GM23338 (cell line): Measurements from ENCODE around the gene MIEN1. TPM values are rescaled to one million over a fixed set of nuclear protein-coding genes. Genes with fewer than 3 reads are reported as not detected.

Experiments
- ATAC-seq: fragments of 200-7000 bp; cut with Tn5 transposase; 3 replicates; pipeline ENCODE4 v1.9.1; 2020
- DNase-seq: peaks from one replicate; pipeline ENCODE4 v3.0.0-alpha.2; 2015; ENCODE audit warnings: low spot score
- H2AFZ ChIP-seq: fragments of 200-600 bp; sonication (generic); 2 replicates; pipeline ENCODE4 v1.8.0; 2016; ENCODE audit warnings: antibody characterized with exemption, mild to moderate bottlenecking, moderate library complexity
- H3F3A ChIP-seq: fragments of 200-600 bp; sonication (generic); replicated peaks from 2 replicates; pipeline ENCODE4 v1.8.0; 2017; ENCODE audit warnings: antibody characterized with exemption, mixed run types, low read depth
- H3K27ac ChIP-seq: fragments of 200-600 bp; sonication (generic); 2 replicates; pipeline ENCODE4 v1.6.1; 2016; ENCODE audit warnings: low read depth
- H3K27me3 ChIP-seq: fragments of 200-600 bp; sonication (generic); 2 replicates; pipeline ENCODE4 v1.8.0; 2016; ENCODE audit warnings: mild to moderate bottlenecking, mixed run types, moderate library complexity; ENCODE audit not compliant: insufficient read depth
- H3K36me3 ChIP-seq: fragments of 200-600 bp; sonication (generic); 2 replicates; pipeline ENCODE4 v1.8.0; 2016; ENCODE audit warnings: mild to moderate bottlenecking; ENCODE audit not compliant: insufficient read depth
- H3K4me1 ChIP-seq: fragments of 200-600 bp; sonication (generic); 2 replicates; pipeline ENCODE4 v1.8.0; 2016; ENCODE audit warnings: mild to moderate bottlenecking, moderate library complexity; ENCODE audit not compliant: insufficient read depth
- H3K4me2 ChIP-seq: fragments of 200-600 bp; sonication (generic); 2 replicates; pipeline ENCODE4 v1.7.1; 2017; ENCODE audit warnings: mixed run types
- H3K4me3 ChIP-seq: fragments of 200-600 bp; sonication (generic); 2 replicates; pipeline ENCODE4 v1.6.1; 2016; ENCODE audit warnings: mixed run types
- H3K79me2 ChIP-seq: fragments of 200-600 bp; sonication (generic); replicated peaks from 2 replicates; pipeline ENCODE4 v1.8.0; 2017; ENCODE audit warnings: mild to moderate bottlenecking; ENCODE audit not compliant: insufficient read depth
- H3K9me2 ChIP-seq: fragments of 200-600 bp; sonication (generic); 2 replicates; pipeline ENCODE4 v1.8.0; 2017; ENCODE audit not compliant: insufficient read depth
- H4K20me1 ChIP-seq: fragments of 200-600 bp; sonication (generic); replicated peaks from 2 replicates; pipeline ENCODE4 v1.8.0; 2017; ENCODE audit warnings: mild to moderate bottlenecking; ENCODE audit not compliant: insufficient read depth
- H3K27ac Mint-ChIP-seq: 2 replicates; pipeline ENCODE4 v1.8.0; 2020; ENCODE audit warnings: inconsistent platforms, mild to moderate bottlenecking, moderate library complexity, mixed read lengths
- H3K27me3 Mint-ChIP-seq: 3 replicates; pipeline ENCODE4 v1.8.0; 2022; ENCODE audit warnings: low read depth, mild to moderate bottlenecking, moderate library complexity, mixed read lengths, inconsistent platforms; ENCODE audit not compliant: insufficient read depth, poor library complexity
- H3K36me3 Mint-ChIP-seq: 3 replicates; pipeline ENCODE4 v1.8.0; 2021; ENCODE audit warnings: low read depth, mild to moderate bottlenecking, inconsistent platforms, moderate library complexity, mixed read lengths
- H3K4me1 Mint-ChIP-seq: 3 replicates; pipeline ENCODE4 v1.8.0; 2020; ENCODE audit warnings: mild to moderate bottlenecking, inconsistent platforms, mixed read lengths
- H3K4me3 Mint-ChIP-seq: 3 replicates; pipeline ENCODE4 v1.8.0; 2021; ENCODE audit warnings: moderate library complexity, mild to moderate bottlenecking, inconsistent platforms, mixed read lengths
- H3K9me3 Mint-ChIP-seq: 3 replicates; pipeline ENCODE4 v1.8.0; 2020; ENCODE audit warnings: moderate library complexity, mild to moderate bottlenecking, inconsistent platforms, mixed read lengths
- EZH2 ChIP-seq: fragments of 200-600 bp; sonication (generic); IDR thresholded peaks from one replicate; pipeline ENCODE4 v1.8.0; 2017; ENCODE audit warnings: antibody characterized with exemption, mild to moderate bottlenecking, low read depth; ENCODE audit not compliant: unreplicated experiment
- NANOG ChIP-seq: IDR thresholded peaks from 2 replicates; pipeline ENCODE4 v1.6.1; 2016; ENCODE audit warnings: antibody characterized with exemption, borderline replicate concordance
- ZNF114 ChIP-seq: fragments of 250-450 bp; sonication (Bioruptor Pico); IDR thresholded peaks from 2 replicates; pipeline ENCODE4 v1.5.0; 2020; ENCODE audit warnings: mild to moderate bottlenecking, moderate library complexity
- polyA plus RNA-seq: library from polyadenylated mRNA; unstranded; fragments of >200 nt; fragmentation: Nextera tagmentation; extraction: Ambion mirVana; gene quantifications from 2 replicates; pipeline ENCODE4 v1.2.1, GENCODE V29; 2016
- total RNA-seq: library from RNA; depleted of rRNA; stranded (reverse); fragments of >200 nt; shearing (Covaris generic); gene quantifications from 2 replicates; pipeline ENCODE4 v1.2.3, GENCODE V29; 2014
- TF ChIP-seq, protein P1 (sequence below): IDR thresholded peaks from one replicate; pipeline ENCODE4 v1.6.1; 2018; ENCODE audit warnings: antibody characterized with exemption; ENCODE audit not compliant: unreplicated experiment
- TF ChIP-seq, protein P2 (sequence below), 2 experiments: fragments of 200-600 bp in 1 of 2; sonication (generic) in 1 of 2; conservative IDR thresholded peaks; 2 replicates each; pipeline versions ENCODE4 v1.5.1 to v1.6.1; 2016 to 2017; ENCODE audit warnings: antibody characterized with exemption in 2 of 2, low read depth in 2 of 2, mild to moderate bottlenecking in 2 of 2, moderate library complexity in 1 of 2

MIEN1 gene
- total and polyA plus RNA-seq, 2 experiments from 2014 or later, result 37.1 to 91.8 TPM

DNA sequence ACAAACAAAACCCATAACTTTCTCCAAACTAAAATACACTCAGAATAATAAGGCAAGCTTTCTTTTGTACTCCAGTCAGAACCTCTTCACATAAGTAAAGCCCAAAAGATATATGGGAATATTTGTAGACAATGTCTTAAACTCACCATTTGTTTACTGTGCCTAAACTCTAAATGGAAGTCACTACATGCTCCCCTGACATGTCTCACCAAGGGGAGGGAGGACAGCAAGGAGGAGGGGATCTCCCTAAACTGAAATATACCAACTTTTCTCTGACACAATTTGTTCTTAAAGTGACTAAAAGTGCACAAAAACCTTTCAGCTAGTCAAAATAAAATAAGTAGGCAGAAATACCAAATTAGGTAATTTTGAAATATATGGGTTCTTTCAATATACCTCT is 45.9 kb upstream of the MIEN1 start:
- Mint-ChIP-seq H3K4me3 (no peak overlapping the region), H3K27me3 (peaks cover 5% of the 10 kb centered on the region), H3K36me3 (no peaks in the 10 kb centered on the region), H3K27ac (no peak overlapping the region), H3K4me1 (peaks cover 14% of the 10 kb centered on the region), H3K9me3 (no peaks in the 10 kb centered on the region)
- Histone ChIP-seq H3K27me3 (no peaks in the 10 kb centered on the region), H3K4me3 (no peak overlapping the region), H3K9me2 (no peaks in the 10 kb centered on the region), H3K27ac (no peak overlapping the region), H4K20me1 (no peaks in the 10 kb centered on the region), H3K4me1 (no peaks in the 10 kb centered on the region), H3K36me3 (no peaks in the 10 kb centered on the region), H3K4me2 (no peak overlapping the region), H3F3A (no peaks in the 10 kb centered on the region), H2AFZ (0 out of 2 replicates have a peak overlapping the region, but pooled peaks have one; percentile 4), H3K79me2 (no peaks in the 10 kb centered on the region)
- TF ChIP-seq NANOG, result no peak
- TF ChIP-seq ZNF114 (CRISPR knock-in tag), result no peak
- DNase-seq, result no peak
- no peak for ATAC-seq

DNA sequence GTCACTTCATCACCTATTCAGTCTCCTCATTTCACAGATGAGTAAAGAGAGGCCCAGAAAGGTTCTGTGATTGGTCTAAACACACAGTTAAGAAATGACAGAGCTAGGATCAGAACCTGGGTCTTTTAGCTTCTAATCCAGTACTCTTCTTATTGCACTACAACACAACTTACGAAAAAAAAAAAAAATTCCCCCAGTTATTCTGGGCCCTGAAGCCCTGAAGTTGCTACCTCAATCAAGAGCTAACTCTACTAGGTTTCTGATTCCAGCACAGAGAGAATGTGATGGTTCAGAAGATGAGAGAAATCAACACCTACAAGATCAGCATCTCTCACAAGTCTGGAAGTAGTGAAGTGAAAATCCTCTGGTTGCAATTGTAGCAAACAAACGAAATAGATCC is 44.7 kb upstream of the MIEN1 start:
- H2AFZ ChIP-seq, result no peak overlapping the region
- H3K27ac ChIP-seq, result no peak overlapping the region
- H3F3A ChIP-seq, result no peaks in the 10 kb centered on the region
- no peaks in the 10 kb centered on the region for H3K9me2 ChIP-seq
- H3K27ac Mint-ChIP-seq, result no peak overlapping the region
- no peaks in the 10 kb centered on the region for H3K79me2 ChIP-seq
- peaks cover 14% of the 10 kb centered on the region for H3K4me1 Mint-ChIP-seq
- no peaks in the 10 kb centered on the region for H3K36me3 ChIP-seq
- no peaks in the 10 kb centered on the region for H3K27me3 ChIP-seq
- no peaks in the 10 kb centered on the region for H4K20me1 ChIP-seq
- H3K4me2 ChIP-seq, result no peak overlapping the region
- no peaks in the 10 kb centered on the region for H3K9me3 Mint-ChIP-seq
- TF ChIP-seq, protein P1, sequence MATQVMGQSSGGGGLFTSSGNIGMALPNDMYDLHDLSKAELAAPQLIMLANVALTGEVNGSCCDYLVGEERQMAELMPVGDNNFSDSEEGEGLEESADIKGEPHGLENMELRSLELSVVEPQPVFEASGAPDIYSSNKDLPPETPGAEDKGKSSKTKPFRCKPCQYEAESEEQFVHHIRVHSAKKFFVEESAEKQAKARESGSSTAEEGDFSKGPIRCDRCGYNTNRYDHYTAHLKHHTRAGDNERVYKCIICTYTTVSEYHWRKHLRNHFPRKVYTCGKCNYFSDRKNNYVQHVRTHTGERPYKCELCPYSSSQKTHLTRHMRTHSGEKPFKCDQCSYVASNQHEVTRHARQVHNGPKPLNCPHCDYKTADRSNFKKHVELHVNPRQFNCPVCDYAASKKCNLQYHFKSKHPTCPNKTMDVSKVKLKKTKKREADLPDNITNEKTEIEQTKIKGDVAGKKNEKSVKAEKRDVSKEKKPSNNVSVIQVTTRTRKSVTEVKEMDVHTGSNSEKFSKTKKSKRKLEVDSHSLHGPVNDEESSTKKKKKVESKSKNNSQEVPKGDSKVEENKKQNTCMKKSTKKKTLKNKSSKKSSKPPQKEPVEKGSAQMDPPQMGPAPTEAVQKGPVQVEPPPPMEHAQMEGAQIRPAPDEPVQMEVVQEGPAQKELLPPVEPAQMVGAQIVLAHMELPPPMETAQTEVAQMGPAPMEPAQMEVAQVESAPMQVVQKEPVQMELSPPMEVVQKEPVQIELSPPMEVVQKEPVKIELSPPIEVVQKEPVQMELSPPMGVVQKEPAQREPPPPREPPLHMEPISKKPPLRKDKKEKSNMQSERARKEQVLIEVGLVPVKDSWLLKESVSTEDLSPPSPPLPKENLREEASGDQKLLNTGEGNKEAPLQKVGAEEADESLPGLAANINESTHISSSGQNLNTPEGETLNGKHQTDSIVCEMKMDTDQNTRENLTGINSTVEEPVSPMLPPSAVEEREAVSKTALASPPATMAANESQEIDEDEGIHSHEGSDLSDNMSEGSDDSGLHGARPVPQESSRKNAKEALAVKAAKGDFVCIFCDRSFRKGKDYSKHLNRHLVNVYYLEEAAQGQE, result no peak
- TF ChIP-seq, protein P2, sequence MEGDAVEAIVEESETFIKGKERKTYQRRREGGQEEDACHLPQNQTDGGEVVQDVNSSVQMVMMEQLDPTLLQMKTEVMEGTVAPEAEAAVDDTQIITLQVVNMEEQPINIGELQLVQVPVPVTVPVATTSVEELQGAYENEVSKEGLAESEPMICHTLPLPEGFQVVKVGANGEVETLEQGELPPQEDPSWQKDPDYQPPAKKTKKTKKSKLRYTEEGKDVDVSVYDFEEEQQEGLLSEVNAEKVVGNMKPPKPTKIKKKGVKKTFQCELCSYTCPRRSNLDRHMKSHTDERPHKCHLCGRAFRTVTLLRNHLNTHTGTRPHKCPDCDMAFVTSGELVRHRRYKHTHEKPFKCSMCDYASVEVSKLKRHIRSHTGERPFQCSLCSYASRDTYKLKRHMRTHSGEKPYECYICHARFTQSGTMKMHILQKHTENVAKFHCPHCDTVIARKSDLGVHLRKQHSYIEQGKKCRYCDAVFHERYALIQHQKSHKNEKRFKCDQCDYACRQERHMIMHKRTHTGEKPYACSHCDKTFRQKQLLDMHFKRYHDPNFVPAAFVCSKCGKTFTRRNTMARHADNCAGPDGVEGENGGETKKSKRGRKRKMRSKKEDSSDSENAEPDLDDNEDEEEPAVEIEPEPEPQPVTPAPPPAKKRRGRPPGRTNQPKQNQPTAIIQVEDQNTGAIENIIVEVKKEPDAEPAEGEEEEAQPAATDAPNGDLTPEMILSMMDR (conservative IDR thresholded peaks at IDR 0.05; ENCODE audit: low read depth in 2 of 2), result no peak
- no peak for TF ChIP-seq EZH2
- DNase-seq (no peak), ATAC-seq (no peak)
- no peaks in the 10 kb centered on the region for H3K4me1 ChIP-seq
- no peak overlapping the region for H3K4me3 ChIP-seq
- H3K4me3 Mint-ChIP-seq, result no peak overlapping the region
- H3K36me3 Mint-ChIP-seq, result no peaks in the 10 kb centered on the region
- H3K27me3 Mint-ChIP-seq, result peaks cover 5% of the 10 kb centered on the region
